Measurements from ENCODE around the gene ENOX1. TPM values are rescaled to one million over a fixed set of nuclear protein-coding genes. Genes with fewer than 3 reads are reported as not detected.

The ENOX1 gene
- total and polyA plus RNA-seq, 9 of the 15 experiments (the other 6 are each of a cell fraction or from before 2014, with no cell fraction given): not detected

- TF ChIP-seq, protein P1, sequence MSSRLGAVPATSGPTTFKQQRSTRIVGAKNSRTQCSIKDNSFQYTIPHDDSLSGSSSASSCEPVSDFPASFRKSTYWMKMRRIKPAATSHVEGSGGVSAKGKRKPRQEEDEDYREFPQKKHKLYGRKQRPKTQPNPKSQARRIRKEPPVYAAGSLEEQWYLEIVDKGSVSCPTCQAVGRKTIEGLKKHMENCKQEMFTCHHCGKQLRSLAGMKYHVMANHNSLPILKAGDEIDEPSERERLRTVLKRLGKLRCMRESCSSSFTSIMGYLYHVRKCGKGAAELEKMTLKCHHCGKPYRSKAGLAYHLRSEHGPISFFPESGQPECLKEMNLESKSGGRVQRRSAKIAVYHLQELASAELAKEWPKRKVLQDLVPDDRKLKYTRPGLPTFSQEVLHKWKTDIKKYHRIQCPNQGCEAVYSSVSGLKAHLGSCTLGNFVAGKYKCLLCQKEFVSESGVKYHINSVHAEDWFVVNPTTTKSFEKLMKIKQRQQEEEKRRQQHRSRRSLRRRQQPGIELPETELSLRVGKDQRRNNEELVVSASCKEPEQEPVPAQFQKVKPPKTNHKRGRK (tag; IDR thresholded peaks at IDR 0.05): no peak
- no peak for TF ChIP-seq ETV5 (CRISPR knock-in tag; IDR thresholded peaks at IDR 0.05; ENCODE audit: low read depth)
- no peak for TF ChIP-seq ZNF444 (CRISPR knock-in tag; IDR thresholded peaks at IDR 0.05)
- TF ChIP-seq RB1 (IDR thresholded peaks at IDR 0.05; ENCODE audit: low read depth): no peak
- TF ChIP-seq HNRNPLL (IDR thresholded peaks at IDR 0.05; ENCODE audit: low read depth, low read length, poor library complexity, severe bottlenecking): no peak
- no peak for TF ChIP-seq XRCC5 (IDR thresholded peaks at IDR 0.05; ENCODE audit: low read depth, low read length)
- no peak for TF ChIP-seq NR2C1 (IDR thresholded peaks at IDR 0.05)
- no peak for TF ChIP-seq NR2C1 (tag; IDR thresholded peaks at IDR 0.05)
Measured at GRCh38 chr13:43297967-43298678, 488.6 kb downstream of the ENOX1 start (continued).

DNA sequence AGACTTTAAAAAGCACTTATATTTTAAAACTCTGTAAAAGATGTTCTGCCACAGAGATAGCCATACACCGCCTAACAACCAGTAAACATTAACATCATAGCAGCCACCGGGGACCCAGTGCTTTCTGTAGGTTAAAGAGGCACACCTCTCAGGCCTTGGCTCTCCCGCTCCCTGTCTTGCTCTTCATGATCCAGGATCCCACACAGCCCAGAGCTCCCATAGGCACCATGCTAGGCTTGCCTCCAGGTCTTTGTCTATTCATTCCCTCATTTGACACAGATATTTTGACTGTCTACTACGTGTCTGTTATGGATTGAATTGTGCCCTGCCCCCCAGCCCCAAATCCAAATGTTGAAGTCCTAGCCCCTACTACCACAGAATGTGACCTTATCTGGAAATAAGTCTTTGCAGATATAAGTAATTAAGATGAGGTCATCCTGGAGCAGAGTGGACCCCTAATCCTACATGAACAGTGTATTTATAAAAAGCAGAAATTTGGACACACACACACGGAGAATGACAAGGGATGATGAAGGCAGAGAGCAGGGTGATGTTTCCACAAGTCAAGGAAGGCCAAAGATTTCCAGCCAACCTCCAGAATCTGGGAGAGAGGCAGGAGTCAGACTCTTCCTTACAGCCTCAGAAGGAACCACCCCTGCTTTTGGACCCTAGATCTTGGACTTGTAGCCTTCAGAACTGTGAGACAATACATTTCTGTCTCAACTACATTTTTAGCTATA, 490.8 kb downstream of the ENOX1 start:
- ChIA-PET CTCF (ENCODE audit: low intra/inter-chr PET ratio) (no interaction called here), POLR2A (no interaction called here)
- BruUV-seq (replicated peaks): no TSS peak
- FAIRE-seq (no peak), ATAC-seq (no peak), DNase-seq (ENCODE audit: extremely low read depth in 1 of 4, low spot score in 3 of 4) (no peak)
- Histone ChIP-seq H3K36me3 (ENCODE audit: control insufficient read depth, insufficient read depth, low read length) (no peaks in the 10 kb centered on the region), H3K27me3 (ENCODE audit: control insufficient read depth in 2 of 2, insufficient read depth in 2 of 2, low read length in 2 of 2) (no peaks in the 10 kb centered on the region), H3K27ac (ENCODE audit: extremely low read depth, low read depth, low read length) (no peak overlapping the region), H3K9me3 (replicated peaks; ENCODE audit: control insufficient read depth, insufficient read depth, low read depth, low read length) (no peaks in the 10 kb centered on the region), H3K9me1 (ENCODE audit: control insufficient read depth, insufficient read depth, low read length) (no peaks in the 10 kb centered on the region), H3K79me2 (ENCODE audit: control insufficient read depth, insufficient read depth, low read length) (no peaks in the 10 kb centered on the region), H4K20me1 (replicated peaks; ENCODE audit: control insufficient read depth, insufficient read depth, low read length) (no peaks in the 10 kb centered on the region), H3K4me2 (ENCODE audit: insufficient read depth, low read length) (no peak overlapping the region), H3K4me1 (replicated peaks in 1 of 2; ENCODE audit: control insufficient read depth in 2 of 2, insufficient read depth in 2 of 2, low read length in 2 of 2) (no peaks in the 10 kb centered on the region), H3K4me3 (no peak overlapping the region), H3K9ac (ENCODE audit: insufficient read depth in 1 of 2, low read depth in 2 of 2, low read length in 2 of 2) (no peak overlapping the region), H2AFZ (ENCODE audit: low read depth, low read length) (no peak overlapping the region)
- in situ Hi-C loops (cut with MboI) (no loop called here), intact Hi-C loops (cut with micrococcal nuclease) (no loop called here)
- 2% methylated on average over 4 of the region's 5 CpGs for WGBS (ENCODE audit: insufficient coverage, low coverage, missing lambda C conversion rate)
- TF ChIP-seq, protein P2, sequence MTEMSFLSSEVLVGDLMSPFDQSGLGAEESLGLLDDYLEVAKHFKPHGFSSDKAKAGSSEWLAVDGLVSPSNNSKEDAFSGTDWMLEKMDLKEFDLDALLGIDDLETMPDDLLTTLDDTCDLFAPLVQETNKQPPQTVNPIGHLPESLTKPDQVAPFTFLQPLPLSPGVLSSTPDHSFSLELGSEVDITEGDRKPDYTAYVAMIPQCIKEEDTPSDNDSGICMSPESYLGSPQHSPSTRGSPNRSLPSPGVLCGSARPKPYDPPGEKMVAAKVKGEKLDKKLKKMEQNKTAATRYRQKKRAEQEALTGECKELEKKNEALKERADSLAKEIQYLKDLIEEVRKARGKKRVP (CRISPR knock-in tag; IDR thresholded peaks at IDR 0.05): no peak
- TF ChIP-seq KAT8 (IDR thresholded peaks at IDR 0.05; ENCODE audit: low read depth) (no peak), ZNF41 (CRISPR knock-in tag; conservative IDR thresholded peaks at IDR 0.05) (no peak), ELF1 (tag; IDR thresholded peaks at IDR 0.05) (no peak), ETS1 (conservative IDR thresholded peaks at IDR 0.05; ENCODE audit: control insufficient read depth, low read depth, low read length) (no peak), RAD51 (IDR thresholded peaks at IDR 0.05; ENCODE audit: borderline replicate concordance, low read depth) (no peak), ZNF134 (CRISPR knock-in tag; conservative IDR thresholded peaks at IDR 0.05) (no peak)
- TF ChIP-seq, protein P3, sequence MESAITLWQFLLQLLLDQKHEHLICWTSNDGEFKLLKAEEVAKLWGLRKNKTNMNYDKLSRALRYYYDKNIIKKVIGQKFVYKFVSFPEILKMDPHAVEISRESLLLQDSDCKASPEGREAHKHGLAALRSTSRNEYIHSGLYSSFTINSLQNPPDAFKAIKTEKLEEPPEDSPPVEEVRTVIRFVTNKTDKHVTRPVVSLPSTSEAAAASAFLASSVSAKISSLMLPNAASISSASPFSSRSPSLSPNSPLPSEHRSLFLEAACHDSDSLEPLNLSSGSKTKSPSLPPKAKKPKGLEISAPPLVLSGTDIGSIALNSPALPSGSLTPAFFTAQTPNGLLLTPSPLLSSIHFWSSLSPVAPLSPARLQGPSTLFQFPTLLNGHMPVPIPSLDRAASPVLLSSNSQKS (CRISPR knock-in tag; IDR thresholded peaks at IDR 0.05): no peak
